H9 (cell line): ENCODE measurements around the gene MYEF2. TPM values are rescaled to one million over a fixed set of nuclear protein-coding genes. Genes with fewer than 3 reads are reported as not detected.
A peak's percentile ranks its signal among the peaks of the same experiment; 100 is the strongest.

Experiments
- DNase-seq: peaks from one replicate; pipeline ENCODE4 v3.0.0-alpha.2; 2017
- H2AFZ ChIP-seq: one replicate; pipeline ENCODE4 v1.6.1; 2013; ENCODE audit warnings: mild to moderate bottlenecking, low read length, control low read depth, moderate library complexity
- H2AK5ac ChIP-seq: 2 replicates; pipeline ENCODE4 v1.6.1; 2013; ENCODE audit warnings: low read length, control low read depth, mixed read lengths; ENCODE audit not compliant: insufficient read length
- H2BK120ac ChIP-seq: one replicate; pipeline ENCODE4 v1.6.1; 2013; ENCODE audit warnings: low read depth, mild to moderate bottlenecking, low read length, control low read depth, inconsistent platforms; ENCODE audit not compliant: poor library complexity, severe bottlenecking
- H2BK12ac ChIP-seq: 2 replicates; pipeline ENCODE4 v1.6.1; 2013; ENCODE audit warnings: low read length, control low read depth, mixed read lengths, low read depth; ENCODE audit not compliant: insufficient read length
- H2BK15ac ChIP-seq: 2 replicates; pipeline ENCODE4 v1.6.1; 2013; ENCODE audit warnings: low read depth, low read length, control low read depth
- H2BK20ac ChIP-seq: one replicate; pipeline ENCODE4 v1.6.1; 2013; ENCODE audit warnings: low read depth, mild to moderate bottlenecking, low read length, control low read depth, inconsistent platforms; ENCODE audit not compliant: poor library complexity, severe bottlenecking
- H2BK5ac ChIP-seq: 2 replicates; pipeline ENCODE4 v1.6.1; 2013; ENCODE audit warnings: low read length, control low read depth, mixed read lengths; ENCODE audit not compliant: insufficient read length
- H3K14ac ChIP-seq: 2 replicates; pipeline ENCODE4 v1.6.1; 2013; ENCODE audit warnings: low read length, control low read depth; ENCODE audit not compliant: insufficient read depth
- H3K18ac ChIP-seq: 2 replicates; pipeline ENCODE4 v1.6.1; 2013; ENCODE audit warnings: low read depth, mild to moderate bottlenecking, mixed read lengths, low read length, control low read depth; ENCODE audit not compliant: insufficient read length
- H3K23ac ChIP-seq: 2 replicates; pipeline ENCODE4 v1.6.1; 2013; ENCODE audit warnings: low read length, control low read depth, mixed read lengths, low read depth; ENCODE audit not compliant: insufficient read length
- H3K23me2 ChIP-seq: 2 replicates; pipeline ENCODE4 v1.6.1; 2013; ENCODE audit warnings: low read depth, mild to moderate bottlenecking, mixed read lengths, low read length, control low read depth; ENCODE audit not compliant: insufficient read length, poor library complexity, severe bottlenecking
- H3K27ac ChIP-seq: 2 replicates; pipeline ENCODE4 v1.5.1; 2013; ENCODE audit warnings: low read length, control low read depth, mixed read lengths, low read depth; ENCODE audit not compliant: insufficient read length
- H3K27me3 ChIP-seq: 2 replicates; pipeline ENCODE4 v1.6.1; 2013; ENCODE audit warnings: low read length, control low read depth, inconsistent platforms; ENCODE audit not compliant: insufficient read depth
- H3K4ac ChIP-seq: 2 replicates; pipeline ENCODE4 v1.6.1; 2013; ENCODE audit warnings: low read depth, mild to moderate bottlenecking, control low read depth, inconsistent platforms, low read length, moderate library complexity
- H3K4me1 ChIP-seq: 2 replicates; pipeline ENCODE4 v1.6.1; 2013; ENCODE audit warnings: low read length, control low read depth, inconsistent platforms; ENCODE audit not compliant: insufficient read depth
- H3K4me2 ChIP-seq: 2 replicates; pipeline ENCODE4 v1.6.1; 2013; ENCODE audit warnings: low read length, control low read depth, mixed read lengths; ENCODE audit not compliant: insufficient read length, insufficient read depth
- H3K56ac ChIP-seq: 2 replicates; pipeline ENCODE4 v1.6.1; 2013; ENCODE audit warnings: low read depth, mild to moderate bottlenecking, mixed read lengths, low read length, control low read depth; ENCODE audit not compliant: insufficient read length
- H3K79me1 ChIP-seq: 2 replicates; pipeline ENCODE4 v1.6.1; 2013; ENCODE audit warnings: low read depth, mild to moderate bottlenecking, moderate library complexity, low read length, control low read depth, inconsistent platforms; ENCODE audit not compliant: insufficient read depth, poor library complexity, severe bottlenecking
- H3K79me2 ChIP-seq: 2 replicates; pipeline ENCODE4 v1.6.1; 2013; ENCODE audit warnings: low read length, control low read depth, inconsistent platforms; ENCODE audit not compliant: insufficient read depth
- H3K9ac ChIP-seq: 2 replicates; pipeline ENCODE4 v1.6.1; 2013; ENCODE audit warnings: low read length, control low read depth, mixed read lengths; ENCODE audit not compliant: insufficient read length; ENCODE audit errors: extremely low read depth
- H3K9me3 ChIP-seq: one replicate; pipeline ENCODE4 v1.6.1; 2013; ENCODE audit warnings: low read depth, low read length, inconsistent platforms; ENCODE audit not compliant: control insufficient read depth
- H3T11ph ChIP-seq: one replicate; pipeline ENCODE4 v1.6.1; 2013; ENCODE audit warnings: mild to moderate bottlenecking, low read length, control low read depth, inconsistent platforms
- H4K20me1 ChIP-seq: one replicate; pipeline ENCODE4 v1.6.1; 2013; ENCODE audit not compliant: control insufficient read depth, insufficient read length, insufficient read depth
- H4K5ac ChIP-seq: 2 replicates; pipeline ENCODE4 v1.6.1; 2013; ENCODE audit warnings: low read depth, mild to moderate bottlenecking, mixed read lengths, low read length, control low read depth; ENCODE audit not compliant: insufficient read length
- H4K8ac ChIP-seq: replicated peaks from 2 replicates; pipeline ENCODE4 v1.6.1; 2013; ENCODE audit warnings: low read length, control low read depth, mixed read lengths, low read depth; ENCODE audit not compliant: insufficient read length
- H4K91ac ChIP-seq: 2 replicates; pipeline ENCODE4 v1.6.1; 2013; ENCODE audit warnings: low read depth, mild to moderate bottlenecking, moderate library complexity, mixed read lengths, low read length, control low read depth; ENCODE audit not compliant: insufficient read length
- H3K27ac Mint-ChIP-seq, 3 experiments: 2 replicates in 2 of 3; 3 replicates in 1 of 3; pipeline ENCODE4 v1.8.0; 2020 to 2021; ENCODE audit warnings: mixed read lengths in 3 of 3, mild to moderate bottlenecking in 1 of 3, moderate library complexity in 1 of 3
- H3K27me3 Mint-ChIP-seq: 2 replicates; pipeline ENCODE4 v1.8.0; 2021; ENCODE audit warnings: low read depth, mild to moderate bottlenecking, moderate library complexity, mixed read lengths
- H3K36me3 Mint-ChIP-seq, 3 experiments: 2 replicates in 2 of 3; 3 replicates in 1 of 3; pipeline ENCODE4 v1.8.0; 2020 to 2021; ENCODE audit warnings: low read depth in 3 of 3, mixed read lengths in 3 of 3; ENCODE audit not compliant: insufficient read depth in 1 of 3
- H3K4me1 Mint-ChIP-seq, 2 experiments: 2 replicates each; pipeline ENCODE4 v1.8.0; 2020; ENCODE audit warnings: mixed read lengths in 2 of 2
- H3K4me3 Mint-ChIP-seq, 2 experiments: 2 replicates in 1 of 2; 3 replicates in 1 of 2; pipeline ENCODE4 v1.8.0; 2020 to 2021; ENCODE audit warnings: mild to moderate bottlenecking in 2 of 2, mixed read lengths in 2 of 2, moderate library complexity in 1 of 2
- H3K9me3 Mint-ChIP-seq, 2 experiments: 2 replicates in 1 of 2; 3 replicates in 1 of 2; pipeline ENCODE4 v1.8.0; 2020; ENCODE audit warnings: mild to moderate bottlenecking in 2 of 2, mixed read lengths in 2 of 2, moderate library complexity in 1 of 2
- WGBS: extraction: QIAGEN DNeasy Blood & Tissue Kit; methylation state at CpG from one replicate; pipeline ENCODE4 v1.1.7; 2013; ENCODE audit warnings: missing lambda C conversion rate, low lambda C conversion rate, mixed read lengths; ENCODE audit not compliant: insufficient read length; ENCODE audit errors: extremely low coverage; 5-methylcytosine and 5-hydroxymethylcytosine counted together
- total RNA-seq: library from RNA; stranded (reverse); gene quantifications from 2 replicates; pipeline ENCODE4 v1.2.1, GENCODE V29; 2021
- TF ChIP-seq, protein P1 (sequence below): fragments of 200-600 bp; sonication (generic); conservative IDR thresholded peaks from 3 replicates; pipeline ENCODE4 v1.8.0; 2021; ENCODE audit warnings: antibody characterized with exemption, mild to moderate bottlenecking

Gene MYEF2
- total RNA-seq, 1 experiment from 2014 or later = 85.2 TPM

DNA sequence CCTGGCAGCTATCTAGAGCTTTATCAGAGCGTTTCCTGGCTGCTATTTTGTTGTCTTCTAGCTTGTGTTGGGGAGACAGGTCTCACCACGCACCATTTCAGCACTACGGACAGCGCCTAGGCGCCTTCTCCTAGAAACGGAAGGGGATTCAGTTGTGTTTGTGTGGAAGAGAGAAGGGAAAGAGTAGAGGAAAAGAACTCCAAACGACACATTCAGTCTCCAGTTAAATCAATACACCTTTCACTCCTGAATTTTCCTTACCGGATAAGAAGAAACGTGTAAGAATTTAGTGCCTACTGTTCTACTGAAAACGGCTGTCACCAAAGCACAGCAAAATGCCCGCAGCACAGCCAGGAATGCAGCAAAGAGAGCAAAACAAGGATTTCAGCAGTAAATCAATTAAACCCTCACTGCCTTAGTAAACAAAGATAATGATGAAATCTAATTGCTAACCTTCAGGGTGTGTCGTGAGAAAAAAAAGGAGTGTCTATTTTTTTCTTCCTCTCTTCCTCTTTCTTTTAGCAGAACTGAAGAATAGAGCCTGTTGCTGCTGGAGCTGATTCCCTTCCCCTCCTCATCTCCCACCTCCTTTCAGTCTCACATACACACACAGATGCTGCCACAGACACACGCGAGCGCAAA is 13.0 kb upstream of the MYEF2 start:
- H3K27me3 Mint-ChIP-seq = no peaks in the 10 kb centered on the region
- no peaks in the 10 kb centered on the region for H3K36me3 Mint-ChIP-seq
- Histone ChIP-seq H2AFZ (no peak overlapping the region), H2BK15ac (no peak overlapping the region), H3K9me3 (no peaks in the 10 kb centered on the region), H4K91ac (no peak overlapping the region), H3K14ac (no peak overlapping the region), H3K23ac (no peak overlapping the region), H3K27ac (no peak overlapping the region), H3K4me1 (no peaks in the 10 kb centered on the region; the same call in 1 of the 2 replicates), H2AK5ac (no peak overlapping the region), H2BK12ac (no peak overlapping the region), H4K8ac (no peak overlapping the region), H2BK5ac (no peak overlapping the region), H3K4me2 (peak overlapping the region; percentile 85), H3T11ph (no peak overlapping the region), H3K18ac (no peak overlapping the region), H3K56ac (no peak overlapping the region), H3K23me2 (peaks cover 11% of the 10 kb centered on the region), H2BK20ac (no peak overlapping the region), H3K79me1 (no peaks in the 10 kb centered on the region), H3K9ac (no peak overlapping the region), H3K27me3 (no peaks in the 10 kb centered on the region), H4K5ac (no peak overlapping the region), H2BK120ac (no peak overlapping the region), H3K79me2 (no peaks in the 10 kb centered on the region), H4K20me1 (no peaks in the 10 kb centered on the region), H3K4ac (no peak overlapping the region)
- peaks cover 12 to 16% of the 10 kb centered on the region in 2 experiments for H3K4me1 Mint-ChIP-seq
- no peaks in the 10 kb centered on the region; a peak in 1 of 5 replicates for H3K9me3 Mint-ChIP-seq
- WGBS = no CpG with 5 or more reads among the region's 15 CpGs
- no peak overlapping the region; a peak in 1 of 7 replicates for H3K27ac Mint-ChIP-seq
- TF ChIP-seq, protein P1, sequence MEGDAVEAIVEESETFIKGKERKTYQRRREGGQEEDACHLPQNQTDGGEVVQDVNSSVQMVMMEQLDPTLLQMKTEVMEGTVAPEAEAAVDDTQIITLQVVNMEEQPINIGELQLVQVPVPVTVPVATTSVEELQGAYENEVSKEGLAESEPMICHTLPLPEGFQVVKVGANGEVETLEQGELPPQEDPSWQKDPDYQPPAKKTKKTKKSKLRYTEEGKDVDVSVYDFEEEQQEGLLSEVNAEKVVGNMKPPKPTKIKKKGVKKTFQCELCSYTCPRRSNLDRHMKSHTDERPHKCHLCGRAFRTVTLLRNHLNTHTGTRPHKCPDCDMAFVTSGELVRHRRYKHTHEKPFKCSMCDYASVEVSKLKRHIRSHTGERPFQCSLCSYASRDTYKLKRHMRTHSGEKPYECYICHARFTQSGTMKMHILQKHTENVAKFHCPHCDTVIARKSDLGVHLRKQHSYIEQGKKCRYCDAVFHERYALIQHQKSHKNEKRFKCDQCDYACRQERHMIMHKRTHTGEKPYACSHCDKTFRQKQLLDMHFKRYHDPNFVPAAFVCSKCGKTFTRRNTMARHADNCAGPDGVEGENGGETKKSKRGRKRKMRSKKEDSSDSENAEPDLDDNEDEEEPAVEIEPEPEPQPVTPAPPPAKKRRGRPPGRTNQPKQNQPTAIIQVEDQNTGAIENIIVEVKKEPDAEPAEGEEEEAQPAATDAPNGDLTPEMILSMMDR = no peak
- DNase-seq = peak; percentile 83
- peak overlapping the region in 1 of 2 experiments; percentile 81; a peak in 4 of 5 replicates for H3K4me3 Mint-ChIP-seq
